Epithelial cell of prostate (primary cell): Measurements from ENCODE around the gene C1orf159.
A peak's percentile ranks its signal among the peaks of the same experiment; 100 is the strongest.
"Not testable (repeated sequence)": the region's sequence is repeated elsewhere in the genome, so short reads cannot be mapped to it uniquely, and the experiment has no call there.

Experiments used
- DNase-seq: peaks from one replicate; pipeline ENCODE4 v3.0.0-alpha.2; 2011; ENCODE audit warnings: low read depth, low spot score
- H3K27ac ChIP-seq: fragments of 450-650 bp; 2 replicates; pipeline ENCODE4 v1.5.1; 2017; ENCODE audit warnings: mild to moderate bottlenecking

The C1orf159 gene

GRCh38 chr1:1069711-1070676, 45.9 kb downstream of the C1orf159 start:
- H3K27ac ChIP-seq, result peak overlapping the region; percentile 80

GRCh38 chr1:1069056-1069710, 46.7 kb downstream of the C1orf159 start:
- DNase-seq, result no peak
- H3K27ac ChIP-seq, result peak overlapping the region; percentile 80

More at GRCh38 chr1:1069711-1070676, 45.9 kb downstream of the C1orf159 start:
- no peak for DNase-seq

GRCh38 chr1:1068517-1069055, 47.3 kb downstream of the C1orf159 start:
- peak overlapping the region; percentile 80 for H3K27ac ChIP-seq
- DNase-seq, result no peak

- peak overlapping the region; percentile 80 for H3K27ac ChIP-seq
- DNase-seq, result no peak
Observed at GRCh38 chr1:1067860-1068516, 47.9 kb downstream of the C1orf159 start.

GRCh38 chr1:1067284-1067859, 48.5 kb downstream of the C1orf159 start:
- no peak for DNase-seq
- H3K27ac ChIP-seq, result no peak overlapping the region

- DNase-seq, result no peak
Observed at GRCh38 chr1:1066403-1067283, 49.2 kb downstream of the C1orf159 start.

GRCh38 chr1:1065940-1066304, 50.0 kb downstream of the C1orf159 start:
- DNase-seq, H3K27ac ChIP-seq: not testable (repeated sequence)

More at GRCh38 chr1:1066403-1067283, 49.2 kb downstream of the C1orf159 start:
- H3K27ac ChIP-seq, result no peak overlapping the region

GRCh38 chr1:1065265-1065939, 50.5 kb downstream of the C1orf159 start:
- DNase-seq, result no peak
- H3K27ac ChIP-seq, result no peak overlapping the region

- no peak for DNase-seq
- peak overlapping the region; percentile 9 for H3K27ac ChIP-seq
Observed at GRCh38 chr1:1063945-1064831, 51.7 kb downstream of the C1orf159 start.

GRCh38 chr1:1063261-1063944, 52.5 kb downstream of the C1orf159 start:
- no peak for DNase-seq
- H3K27ac ChIP-seq, result no peak overlapping the region

- DNase-seq, result no peak
Observed at GRCh38 chr1:1062348-1063163, 53.3 kb downstream of the C1orf159 start.

GRCh38 chr1:1061682-1062345, 54.1 kb downstream of the C1orf159 start:
- no peak for DNase-seq
- H3K27ac ChIP-seq, result no peak overlapping the region

More at GRCh38 chr1:1062348-1063163, 53.3 kb downstream of the C1orf159 start:
- no peak overlapping the region for H3K27ac ChIP-seq

GRCh38 chr1:1060281-1061000, 55.4 kb downstream of the C1orf159 start:
- DNase-seq, result no peak
- no peak overlapping the region for H3K27ac ChIP-seq

- H3K27ac ChIP-seq, result no peak overlapping the region
- DNase-seq, result no peak
Observed at GRCh38 chr1:1059494-1060280, 56.2 kb downstream of the C1orf159 start.
